DND-41 (cell line): ENCODE data around the gene ERO1B.

Experiments used
- ATAC-seq: fragments of 200-7000 bp; cut with Tn5 transposase; 3 replicates; pipeline ENCODE4 v1.9.1; 2021; ENCODE audit warnings: low read depth; ENCODE audit not compliant: insufficient read depth
- DNase-seq: peaks from one replicate; pipeline ENCODE4 v3.0.0-alpha.2; 2020
- H2AFZ ChIP-seq: 2 replicates; pipeline ENCODE4 v1.6.0; 2012; ENCODE audit warnings: low read depth, low read length
- H3K27ac ChIP-seq: 2 replicates; pipeline ENCODE4 v1.5.1; 2012; ENCODE audit warnings: low read length, inconsistent platforms
- H3K27me3 ChIP-seq: fragments of 200-600 bp; sonication (generic); 2 replicates; pipeline ENCODE4 v1.6.0; 2012; ENCODE audit warnings: low read length, mild to moderate bottlenecking, inconsistent platforms; ENCODE audit not compliant: insufficient read depth, poor library complexity
- H3K36me3 ChIP-seq: 2 replicates; pipeline ENCODE4 v1.5.1; 2012; ENCODE audit warnings: low read length, inconsistent platforms; ENCODE audit not compliant: insufficient read depth
- H3K4me1 ChIP-seq: 2 replicates; pipeline ENCODE4 v1.5.1; 2012; ENCODE audit warnings: mild to moderate bottlenecking, low read length; ENCODE audit not compliant: insufficient read depth
- H3K4me2 ChIP-seq: 2 replicates; pipeline ENCODE4 v1.6.0; 2012; ENCODE audit warnings: mild to moderate bottlenecking, moderate library complexity, low read length, inconsistent platforms; ENCODE audit not compliant: insufficient read depth
- H3K4me3 ChIP-seq, 2 experiments: fragments of 200-600 bp in 1 of 2; shearing (Covaris generic) in 1 of 2; 2 replicates each; pipeline ENCODE4 v1.5.1; 2012 to 2016; ENCODE audit warnings: inconsistent platforms in 2 of 2, low read length in 2 of 2, mild to moderate bottlenecking in 2 of 2, low read depth in 1 of 2, moderate library complexity in 1 of 2
- H3K79me2 ChIP-seq: 2 replicates; pipeline ENCODE4 v1.6.0; 2012; ENCODE audit warnings: low read length, inconsistent platforms; ENCODE audit not compliant: insufficient read depth
- H3K9ac ChIP-seq: 2 replicates; pipeline ENCODE4 v1.6.0; 2012; ENCODE audit warnings: low read depth, mild to moderate bottlenecking, inconsistent platforms, low read length, moderate library complexity
- H3K9me3 ChIP-seq: 2 replicates; pipeline ENCODE4 v1.5.1; 2012; ENCODE audit warnings: low read length, moderate library complexity, mild to moderate bottlenecking, inconsistent platforms; ENCODE audit not compliant: insufficient read depth, severe bottlenecking
- H4K20me1 ChIP-seq: 2 replicates; pipeline ENCODE4 v1.6.0; 2012; ENCODE audit warnings: low read length; ENCODE audit not compliant: insufficient read depth
- EZH2 ChIP-seq: IDR thresholded peaks from 3 replicates; pipeline ENCODE4 v1.6.1; 2012; ENCODE audit warnings: borderline replicate concordance, low read depth, mild to moderate bottlenecking, moderate library complexity, low read length, inconsistent platforms; ENCODE audit not compliant: severe bottlenecking
- TF ChIP-seq, protein P1 (sequence below): IDR thresholded peaks from 2 replicates; pipeline ENCODE4 v1.5.1; 2012; ENCODE audit warnings: borderline replicate concordance, low read length, moderate library complexity, mild to moderate bottlenecking; ENCODE audit not compliant: poor library complexity, severe bottlenecking; ENCODE audit errors: extremely low read depth

The ERO1B gene

DNA sequence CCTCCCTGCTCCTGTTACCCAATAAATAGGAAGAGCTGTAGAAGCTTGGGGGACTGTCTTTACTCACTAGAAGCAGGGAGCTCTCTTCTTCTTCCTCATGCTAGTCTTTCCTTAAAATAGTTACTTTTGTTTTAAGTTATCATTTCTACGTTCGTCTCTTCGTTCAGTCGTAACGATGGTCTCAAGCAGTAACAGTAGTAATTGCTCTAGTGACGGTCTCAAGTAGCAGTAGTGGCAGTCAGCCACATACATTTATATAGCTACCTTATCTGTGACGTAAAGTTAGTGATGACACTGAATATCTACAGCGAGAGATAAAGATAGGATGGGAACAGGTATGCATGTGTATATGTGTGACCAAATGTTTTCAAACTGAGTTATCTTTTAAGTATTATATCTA is 15.4 kb upstream of the ERO1B start:
- no peak overlapping the region for H3K4me2 ChIP-seq
- no peaks in the 10 kb centered on the region for H3K9me3 ChIP-seq
- H3K9ac ChIP-seq: no peak overlapping the region
- no peak overlapping the region for H3K27ac ChIP-seq
- DNase-seq: no peak
- H3K4me3 ChIP-seq: no peak overlapping the region
- TF ChIP-seq EZH2: no peak
- TF ChIP-seq, protein P1, sequence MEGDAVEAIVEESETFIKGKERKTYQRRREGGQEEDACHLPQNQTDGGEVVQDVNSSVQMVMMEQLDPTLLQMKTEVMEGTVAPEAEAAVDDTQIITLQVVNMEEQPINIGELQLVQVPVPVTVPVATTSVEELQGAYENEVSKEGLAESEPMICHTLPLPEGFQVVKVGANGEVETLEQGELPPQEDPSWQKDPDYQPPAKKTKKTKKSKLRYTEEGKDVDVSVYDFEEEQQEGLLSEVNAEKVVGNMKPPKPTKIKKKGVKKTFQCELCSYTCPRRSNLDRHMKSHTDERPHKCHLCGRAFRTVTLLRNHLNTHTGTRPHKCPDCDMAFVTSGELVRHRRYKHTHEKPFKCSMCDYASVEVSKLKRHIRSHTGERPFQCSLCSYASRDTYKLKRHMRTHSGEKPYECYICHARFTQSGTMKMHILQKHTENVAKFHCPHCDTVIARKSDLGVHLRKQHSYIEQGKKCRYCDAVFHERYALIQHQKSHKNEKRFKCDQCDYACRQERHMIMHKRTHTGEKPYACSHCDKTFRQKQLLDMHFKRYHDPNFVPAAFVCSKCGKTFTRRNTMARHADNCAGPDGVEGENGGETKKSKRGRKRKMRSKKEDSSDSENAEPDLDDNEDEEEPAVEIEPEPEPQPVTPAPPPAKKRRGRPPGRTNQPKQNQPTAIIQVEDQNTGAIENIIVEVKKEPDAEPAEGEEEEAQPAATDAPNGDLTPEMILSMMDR: no peak
- no peaks in the 10 kb centered on the region for H3K4me1 ChIP-seq
- no peak for ATAC-seq
- H3K36me3 ChIP-seq: no peaks in the 10 kb centered on the region
- peaks cover 4% of the 10 kb centered on the region for H3K27me3 ChIP-seq
- no peaks in the 10 kb centered on the region for H3K79me2 ChIP-seq
- no peaks in the 10 kb centered on the region for H4K20me1 ChIP-seq
- no peak overlapping the region for H2AFZ ChIP-seq

DNA sequence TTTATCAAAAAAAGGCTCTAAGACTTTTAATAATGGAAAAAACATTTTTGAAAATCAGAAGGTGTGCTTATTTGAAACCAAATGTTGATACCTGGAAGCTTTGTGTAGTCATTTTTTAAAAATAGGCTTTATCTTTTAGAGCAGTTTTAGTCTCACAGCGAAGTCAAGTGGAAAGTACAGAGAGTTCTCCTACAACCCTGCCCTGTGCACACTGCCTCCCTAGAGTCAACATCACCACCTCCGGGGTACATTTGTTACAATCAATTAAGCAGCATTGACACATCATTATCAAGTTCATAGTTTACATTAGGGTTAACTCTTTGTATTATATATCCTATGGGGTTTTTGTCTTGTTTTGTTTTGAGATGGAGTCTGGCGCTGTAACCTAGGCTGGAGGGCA is 10.7 kb upstream of the ERO1B start:
- Histone ChIP-seq H3K4me3 (no peak overlapping the region), H3K27me3 (peaks cover 4% of the 10 kb centered on the region), H3K4me2 (no peak overlapping the region), H4K20me1 (no peaks in the 10 kb centered on the region), H3K36me3 (no peaks in the 10 kb centered on the region), H3K9ac (no peak overlapping the region), H2AFZ (no peak overlapping the region), H3K79me2 (no peaks in the 10 kb centered on the region), H3K4me1 (no peaks in the 10 kb centered on the region), H3K27ac (no peak overlapping the region), H3K9me3 (no peaks in the 10 kb centered on the region)
- DNase-seq (no peak), ATAC-seq (no peak)
- no peak for TF ChIP-seq EZH2
- TF ChIP-seq, protein P1: no peak

DNA sequence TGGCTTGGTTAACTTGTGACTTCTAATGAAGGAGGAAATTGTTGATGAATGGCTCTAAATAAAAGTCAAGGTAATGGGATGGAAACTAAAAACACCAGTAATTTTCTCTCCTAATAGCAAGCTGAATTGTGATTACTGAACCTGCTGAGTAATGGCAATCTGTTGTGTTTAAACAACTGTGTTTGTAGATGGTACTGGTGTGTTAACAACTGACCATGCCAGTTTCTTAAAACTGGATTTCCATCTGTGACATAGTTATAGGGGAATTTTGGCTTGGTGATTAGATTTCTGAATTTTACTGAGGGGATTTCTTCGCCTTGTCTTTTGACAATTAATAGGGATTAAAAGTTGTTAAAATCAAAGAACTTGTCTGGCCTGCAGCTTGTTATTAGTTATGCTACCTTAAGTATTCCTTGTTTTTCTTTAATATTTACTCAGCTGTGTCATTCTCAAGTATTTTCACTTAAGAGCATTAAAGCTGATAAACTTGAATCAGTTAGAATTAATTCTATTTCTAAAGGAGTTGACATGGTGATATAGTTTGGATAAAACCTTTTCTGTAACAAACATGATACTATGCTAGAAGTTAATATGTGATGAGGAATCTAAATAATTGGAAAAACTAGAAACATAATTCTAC is 7.9 kb upstream of the ERO1B start:
- H3K36me3 ChIP-seq: no peaks in the 10 kb centered on the region
- H3K4me2 ChIP-seq: no peak overlapping the region
- TF ChIP-seq EZH2: no peak
- TF ChIP-seq, protein P1: no peak
- no peak overlapping the region for H3K4me3 ChIP-seq
- ATAC-seq (no peak), DNase-seq (no peak)
- no peak overlapping the region for H3K9ac ChIP-seq
- no peaks in the 10 kb centered on the region for H3K27me3 ChIP-seq
- H3K9me3 ChIP-seq: no peaks in the 10 kb centered on the region
- H3K4me1 ChIP-seq: peaks cover 12% of the 10 kb centered on the region
- no peaks in the 10 kb centered on the region for H4K20me1 ChIP-seq
- no peak overlapping the region for H3K27ac ChIP-seq
- no peak overlapping the region for H2AFZ ChIP-seq
- H3K79me2 ChIP-seq: no peaks in the 10 kb centered on the region
